Fibroblast of skin of right biceps (primary cell): ENCODE results near the gene GRIK4.
"Not testable (repeated sequence)": the region's sequence is repeated elsewhere in the genome, so short reads cannot be mapped to it uniquely, and the experiment has no call there.

ENCODE experiments used
- DNase-seq: peaks from one replicate; pipeline ENCODE4 v3.0.0-alpha.2; 2013

The GRIK4 gene

DNA sequence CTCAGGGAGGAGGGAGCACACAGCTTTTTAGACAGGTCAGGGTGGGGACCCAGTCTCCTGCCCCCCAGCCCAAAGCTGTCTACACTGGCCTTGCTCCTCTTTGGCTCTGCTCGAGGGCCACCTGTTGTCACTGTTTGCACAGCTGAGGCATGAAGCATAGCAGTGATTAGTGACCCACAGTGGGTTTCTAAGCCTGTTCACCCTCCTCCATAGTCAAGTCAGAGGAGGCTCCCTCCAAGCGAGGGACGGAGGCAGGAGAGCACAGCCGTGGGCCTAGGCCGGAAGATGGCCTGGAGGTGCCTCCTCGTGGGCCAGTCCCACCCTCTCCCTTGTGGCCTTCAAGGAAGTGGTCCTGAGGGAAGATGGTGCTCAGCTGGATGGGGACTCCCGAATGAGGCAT is 241.1 kb downstream of the GRIK4 start:
- no peak for DNase-seq

DNA sequence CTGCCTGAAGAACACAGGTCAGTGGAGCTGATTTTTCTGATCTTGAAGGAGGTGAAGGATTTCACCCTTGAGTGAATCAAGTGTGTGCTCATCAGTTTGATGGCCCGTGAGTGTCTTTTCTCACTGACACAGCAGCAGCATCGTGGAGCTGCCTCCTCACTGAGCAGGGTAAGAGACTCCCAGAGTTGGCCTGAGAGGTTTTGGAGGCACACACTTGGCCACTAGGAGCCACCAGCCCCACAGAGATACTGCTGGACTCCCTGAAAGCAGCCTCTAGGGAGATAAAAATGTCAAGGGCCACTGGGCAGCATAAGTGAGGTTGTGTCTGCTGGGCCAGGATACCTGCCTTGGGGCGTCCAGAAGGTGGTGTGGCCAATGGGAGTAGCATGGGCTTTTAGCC is 245.4 kb downstream of the GRIK4 start:
- no peak for DNase-seq

DNA sequence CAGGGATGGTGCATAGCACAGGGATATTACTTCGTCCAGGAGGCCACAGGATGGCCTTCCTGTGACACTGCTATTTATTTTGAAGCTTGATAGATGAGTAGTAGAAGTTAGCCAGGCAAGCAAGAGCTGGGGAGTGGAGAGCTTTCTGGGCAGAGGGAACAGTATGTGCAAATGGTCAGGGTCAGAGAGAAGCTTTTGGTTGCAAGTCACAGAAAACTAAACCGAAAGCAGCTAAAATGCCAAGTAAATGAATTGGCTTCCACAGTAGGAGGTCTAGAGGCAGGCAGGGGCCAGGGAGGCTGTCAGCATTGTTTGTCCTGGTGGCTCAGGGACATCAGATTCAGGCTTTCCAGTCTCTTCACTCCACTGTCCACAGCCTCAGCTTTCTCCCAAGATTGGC is 247.5 kb downstream of the GRIK4 start:
- no peak for DNase-seq

DNA sequence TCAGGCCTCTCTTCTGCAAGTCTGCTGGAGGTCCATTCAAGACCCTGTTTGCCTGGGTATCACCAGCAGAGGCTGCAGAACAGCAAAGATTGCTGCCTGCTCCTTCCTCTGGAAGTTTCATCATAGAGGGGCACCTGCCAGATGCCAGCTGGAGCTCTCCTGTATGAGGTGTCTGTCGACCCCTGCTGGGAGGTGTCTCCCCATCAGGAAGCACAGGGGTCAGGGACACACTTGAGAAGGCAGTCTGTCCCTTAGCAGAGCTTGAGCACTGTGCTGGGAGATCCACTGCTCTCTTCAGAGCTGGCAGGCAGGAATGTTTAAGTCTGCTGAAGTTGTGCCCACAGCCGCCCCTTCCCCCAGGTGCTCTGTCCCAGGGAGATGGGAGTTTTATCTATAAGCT is 254.2 kb downstream of the GRIK4 start:
- not testable (repeated sequence) for DNase-seq

DNA sequence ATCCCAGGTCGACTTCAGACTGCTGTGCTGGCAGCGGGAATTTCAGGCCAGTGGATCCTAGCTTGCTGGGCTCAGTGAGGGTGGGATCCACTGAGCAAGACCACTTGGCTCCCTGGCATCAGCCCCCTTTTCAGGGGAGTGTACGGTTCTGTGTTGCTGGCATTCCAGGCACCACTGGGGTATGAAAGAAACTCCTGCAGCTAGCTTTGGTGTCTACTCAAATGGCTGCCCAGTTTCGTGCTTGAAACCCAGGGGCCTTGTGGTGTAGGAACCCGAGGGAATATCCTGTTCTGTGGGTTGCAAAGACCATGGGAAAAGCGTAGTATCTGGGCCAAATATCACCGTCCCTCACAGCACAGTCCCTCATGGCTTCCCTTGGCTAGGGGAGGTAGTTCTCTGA is 254.8 kb downstream of the GRIK4 start:
- no peak for DNase-seq

DNA sequence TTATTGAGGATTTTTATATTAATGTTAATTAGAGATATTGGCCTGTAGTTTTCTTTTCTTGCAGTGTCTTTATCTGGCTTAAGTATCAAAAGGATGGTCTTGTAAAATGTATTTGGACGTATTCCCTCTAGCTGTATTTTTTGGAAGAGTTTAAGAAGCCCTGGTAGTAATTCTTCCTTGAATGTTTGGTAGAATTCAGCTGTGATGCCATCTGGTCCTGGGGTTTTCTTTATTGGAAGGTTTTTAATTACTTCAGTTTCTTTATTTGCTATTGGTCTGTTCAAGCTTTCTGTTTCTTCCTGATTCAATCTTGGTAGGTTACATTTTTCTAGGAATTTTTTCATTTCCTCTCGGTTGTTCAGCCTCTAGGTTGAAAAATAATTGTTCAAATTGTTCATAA is 257.4 kb downstream of the GRIK4 start:
- no peak for DNase-seq

DNA sequence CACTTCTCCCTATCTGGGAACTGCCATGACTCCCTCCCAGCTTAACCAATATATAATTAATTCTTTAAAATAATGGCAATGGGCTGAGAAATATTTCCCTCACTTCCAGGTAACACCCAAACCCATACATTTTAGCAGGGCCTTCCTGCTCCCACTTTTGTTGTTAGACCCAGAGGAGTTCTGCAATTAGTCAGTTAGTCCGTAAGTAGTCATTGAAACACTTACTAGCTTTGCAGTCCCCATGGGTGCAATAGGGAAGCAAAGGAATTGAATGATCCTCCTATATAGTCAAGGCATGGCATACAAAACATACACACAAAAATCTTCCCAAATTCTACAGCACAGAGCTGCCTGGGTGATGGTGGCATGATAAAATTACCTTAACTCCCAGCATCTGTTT is 258.4 kb downstream of the GRIK4 start:
- no peak for DNase-seq

DNA sequence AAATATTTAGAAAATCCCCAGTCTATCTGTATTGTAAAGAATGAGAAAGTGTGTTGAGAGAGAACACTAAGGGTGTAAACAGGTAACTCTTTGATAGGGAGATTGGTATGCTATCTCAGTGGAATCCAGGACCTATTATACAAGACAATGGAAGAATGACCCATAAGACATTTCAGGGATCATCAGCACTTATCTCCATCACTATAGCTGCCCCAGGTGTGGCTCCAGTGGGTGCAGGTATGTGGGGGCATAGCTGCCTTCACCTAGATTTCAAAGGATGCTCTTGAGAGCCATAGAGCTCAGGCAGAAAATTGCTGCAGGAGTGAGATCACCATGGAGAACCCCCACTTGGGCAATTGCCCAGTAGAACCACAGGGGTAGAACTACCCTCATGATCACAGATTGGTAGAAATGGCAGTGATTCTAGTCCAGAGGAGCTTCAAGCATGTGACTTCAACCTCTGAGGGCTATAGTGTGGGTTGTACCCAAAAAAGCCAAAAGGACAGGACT is 260.1 kb downstream of the GRIK4 start:
- DNase-seq = no peak

DNA sequence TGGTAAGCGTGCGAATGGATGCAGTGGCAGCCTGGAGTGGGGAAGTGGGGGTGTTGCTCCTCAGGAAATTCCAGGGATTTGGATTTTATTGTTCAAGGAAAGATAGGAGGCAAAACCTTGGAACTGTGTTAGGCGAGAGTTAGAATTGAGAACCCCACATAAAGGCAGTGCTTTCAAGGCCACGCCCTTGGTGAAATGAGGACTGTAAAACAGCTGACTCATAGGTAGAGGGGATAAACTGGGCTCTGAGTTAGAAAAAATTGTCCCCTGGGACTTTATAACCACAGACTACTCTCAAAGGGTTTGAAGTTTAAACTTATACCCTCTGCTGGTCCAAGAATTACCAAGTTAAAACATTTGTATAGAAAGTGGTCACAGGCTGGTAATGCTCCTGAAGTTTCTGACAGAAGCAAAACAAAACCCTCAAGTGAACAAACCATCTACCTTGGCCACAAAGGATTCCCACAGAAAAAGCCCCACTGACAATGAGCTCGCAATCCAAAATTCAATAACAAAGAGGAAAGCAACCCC is 262.0 kb downstream of the GRIK4 start:
- peak; percentile 15 for DNase-seq

DNA sequence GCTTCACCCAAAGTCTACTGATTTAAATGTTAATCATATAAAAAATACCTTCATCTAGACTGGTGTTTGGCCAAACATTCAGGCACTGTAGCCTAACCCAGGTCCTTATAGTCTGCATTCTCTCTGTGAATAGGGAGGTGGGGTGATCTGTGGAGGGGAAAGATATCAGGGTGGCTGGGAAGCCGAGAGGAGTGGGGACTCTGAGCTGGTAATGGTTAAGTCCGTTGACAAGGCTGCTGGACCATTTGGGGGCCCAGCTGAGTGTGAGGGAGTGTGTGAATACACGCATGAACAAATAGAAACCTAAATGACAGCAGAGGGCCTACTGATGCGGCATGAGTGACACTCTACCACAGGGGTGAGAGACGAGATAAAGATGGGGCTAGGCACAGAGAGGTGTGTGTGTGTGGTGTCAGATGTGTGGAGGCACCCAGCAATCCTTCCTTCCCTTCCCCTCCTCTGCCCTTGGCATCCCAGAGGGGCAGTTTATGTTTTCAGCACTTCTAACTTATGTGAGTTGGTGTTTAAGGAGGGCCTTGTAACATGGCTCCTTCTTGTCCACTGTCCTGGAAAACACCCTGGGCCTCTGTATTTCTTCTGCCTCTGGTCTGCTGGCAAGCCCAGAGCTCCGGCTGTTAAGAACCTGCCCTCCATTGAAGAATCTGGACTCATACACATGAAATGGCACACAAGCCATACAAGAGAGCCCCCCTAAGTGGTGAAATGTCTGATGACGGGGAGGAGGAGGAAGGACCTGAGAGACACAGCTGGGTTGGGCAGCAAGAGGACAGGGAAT is 263.2 kb downstream of the GRIK4 start:
- DNase-seq = no peak

DNA sequence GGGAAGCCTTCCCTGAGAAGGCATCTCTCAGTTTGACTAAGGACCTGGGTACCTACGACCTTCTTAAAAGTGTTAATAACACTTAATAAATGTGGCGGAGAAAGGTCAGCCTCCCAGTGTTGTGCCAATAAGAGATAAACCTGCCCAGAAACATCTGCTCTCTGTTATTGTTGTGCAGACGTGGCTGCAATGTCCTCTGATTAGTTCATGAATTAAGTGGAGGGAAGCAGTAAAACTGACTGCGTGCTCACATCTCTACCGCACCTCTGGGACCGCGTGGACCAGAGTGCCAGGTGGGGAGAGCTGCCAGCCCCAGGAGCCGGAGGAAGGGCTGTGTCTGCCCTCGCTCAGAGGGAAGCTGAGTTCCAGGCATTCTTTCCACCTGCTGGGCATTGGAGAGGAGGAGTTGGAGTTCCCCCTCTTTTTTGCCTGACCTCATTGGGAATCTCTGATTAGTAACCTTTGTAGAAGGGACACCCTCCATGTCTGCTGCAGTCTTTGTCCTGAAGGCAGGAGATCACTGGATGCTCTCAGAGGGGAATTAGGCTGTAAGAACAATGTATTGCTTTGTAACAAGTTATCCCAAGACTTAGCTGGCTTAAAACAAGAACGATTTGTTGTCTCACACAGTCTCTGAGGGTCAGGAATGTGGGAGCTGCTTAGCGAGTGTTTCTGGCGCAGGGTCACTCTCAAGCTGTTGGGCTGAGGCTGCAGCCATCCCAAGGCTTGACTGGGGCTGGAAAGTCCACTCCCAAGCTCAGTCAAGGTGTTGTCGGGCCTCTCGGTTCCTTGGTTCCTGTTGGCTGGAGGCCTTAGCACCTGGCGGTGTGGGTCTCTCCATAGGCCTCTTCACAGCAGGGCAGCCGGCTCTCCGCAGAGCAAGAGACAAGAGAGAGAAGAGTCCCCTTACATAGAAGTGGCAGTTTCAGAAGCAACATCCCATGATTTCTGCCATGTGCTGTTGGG is 264.7 kb downstream of the GRIK4 start:
- no peak for DNase-seq

DNA sequence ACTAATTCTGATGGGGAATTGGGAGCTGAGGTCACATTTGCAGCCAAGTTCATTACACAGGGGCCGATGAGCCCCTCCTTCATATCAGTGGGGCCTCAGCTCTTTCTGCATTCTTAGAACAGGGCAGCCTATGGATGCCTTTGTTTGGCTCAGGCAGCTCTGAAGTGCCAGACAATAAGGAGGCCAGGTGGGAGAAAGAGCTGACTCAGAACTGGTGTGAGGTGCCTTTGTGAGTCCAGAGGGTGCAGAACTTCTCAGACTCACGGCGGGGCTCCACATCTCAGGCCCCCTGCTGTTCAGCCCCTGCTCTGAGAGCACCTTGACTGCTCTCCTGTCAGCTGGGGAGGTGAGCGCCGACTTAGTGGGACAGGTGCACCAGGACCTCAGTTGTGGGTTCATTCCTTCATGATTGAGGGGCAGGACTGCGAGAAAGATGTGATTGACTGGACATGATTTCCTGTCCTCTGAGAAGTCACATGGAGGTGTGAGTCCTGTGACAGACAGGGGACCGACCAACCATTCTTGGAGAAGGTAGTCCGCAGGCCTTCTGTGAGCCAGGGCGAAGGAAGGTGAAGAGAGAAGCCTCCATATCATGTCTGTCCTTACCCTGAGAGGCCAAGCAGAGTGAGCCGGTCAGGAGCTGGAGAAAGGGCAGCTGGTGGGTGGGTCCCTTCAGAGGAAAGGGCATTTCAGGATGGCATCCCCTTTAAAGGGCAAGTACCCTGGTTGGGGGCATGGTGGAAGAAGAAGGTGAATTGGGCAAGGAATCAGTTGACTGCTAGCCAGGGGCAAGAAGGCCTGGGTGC is 267.3 kb downstream of the GRIK4 start:
- no peak for DNase-seq

DNA sequence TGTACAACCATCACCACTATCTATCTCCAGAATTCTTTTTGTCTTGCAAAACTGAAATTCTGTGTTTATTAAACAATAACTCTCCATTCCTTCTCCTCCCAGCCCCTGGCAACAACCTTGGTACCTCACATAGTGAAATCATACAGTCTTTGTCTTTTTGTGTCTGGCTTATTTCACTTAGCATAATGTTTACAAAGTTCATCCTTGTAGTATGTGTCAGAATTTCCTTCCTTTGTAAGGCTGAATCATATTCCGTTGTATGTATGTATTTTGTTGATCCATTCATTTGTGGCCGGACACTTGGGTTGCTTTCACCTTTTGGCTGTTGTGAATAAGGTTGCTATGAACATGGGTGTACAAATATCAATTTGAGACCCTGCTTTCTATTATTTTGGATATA is 268.7 kb downstream of the GRIK4 start:
- DNase-seq = no peak

DNA sequence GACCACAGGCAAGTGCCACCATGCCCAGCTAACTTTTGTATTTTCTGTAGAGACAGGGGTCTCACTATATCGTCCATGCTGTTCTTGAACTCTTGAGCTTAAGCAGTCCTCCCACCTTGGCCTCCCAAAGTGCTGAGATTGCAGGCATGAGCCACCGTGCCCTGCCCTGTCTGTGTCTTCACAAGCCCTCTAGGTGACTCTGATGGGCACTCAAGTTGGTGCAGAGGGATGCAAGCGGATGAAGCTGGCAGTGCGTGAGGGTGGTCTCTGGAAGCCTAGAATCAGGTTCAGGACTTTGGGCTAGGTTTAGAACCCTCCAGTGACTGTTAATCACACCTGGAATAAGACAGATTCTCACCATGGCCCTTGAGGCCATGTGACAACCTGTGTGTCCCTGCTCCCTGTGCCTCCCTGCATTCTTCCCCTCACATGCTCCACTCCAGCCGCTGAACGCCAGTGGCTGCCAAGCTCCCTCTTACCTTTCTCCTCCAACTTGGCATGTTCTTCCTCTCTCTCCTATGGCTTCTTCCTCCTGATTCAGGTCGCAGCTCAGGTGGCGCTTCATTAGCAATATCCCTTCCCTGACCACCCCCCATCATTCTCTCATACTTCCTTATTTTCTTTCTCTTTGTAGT is 270.1 kb downstream of the GRIK4 start:
- DNase-seq = no peak

DNA sequence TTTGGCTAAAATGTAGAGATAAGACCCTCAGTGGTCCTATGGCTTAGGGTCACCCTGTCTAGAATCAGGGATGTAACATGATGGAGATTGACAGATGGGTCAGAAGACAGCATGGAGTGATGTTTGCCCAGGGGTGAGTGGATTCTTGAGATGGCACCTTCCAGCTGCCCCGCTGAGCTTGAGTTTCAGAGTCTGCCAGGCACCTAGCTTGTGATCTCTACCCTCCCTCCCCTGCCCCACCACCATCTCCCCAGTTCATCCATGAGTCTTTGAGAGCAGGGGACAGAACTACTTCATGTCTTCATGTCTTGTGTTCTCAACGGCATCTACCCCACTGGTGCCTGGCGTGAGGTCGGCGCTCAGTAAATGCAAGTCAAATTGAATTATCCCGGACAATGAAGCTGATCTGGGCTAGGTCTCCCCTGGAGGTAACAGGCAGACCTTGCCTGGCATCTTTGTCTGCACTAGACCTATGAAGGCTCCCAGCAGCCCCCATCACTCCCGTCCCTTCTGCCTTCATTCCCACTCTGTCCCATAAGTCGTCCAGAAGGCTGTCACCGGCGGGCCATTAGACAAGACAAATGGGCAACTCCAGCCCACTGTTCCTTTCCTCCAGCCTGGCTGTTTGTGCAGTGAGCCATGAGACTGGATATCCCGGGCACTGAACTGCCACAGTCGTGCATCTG is 273.2 kb downstream of the GRIK4 start:
- no peak for DNase-seq

DNA sequence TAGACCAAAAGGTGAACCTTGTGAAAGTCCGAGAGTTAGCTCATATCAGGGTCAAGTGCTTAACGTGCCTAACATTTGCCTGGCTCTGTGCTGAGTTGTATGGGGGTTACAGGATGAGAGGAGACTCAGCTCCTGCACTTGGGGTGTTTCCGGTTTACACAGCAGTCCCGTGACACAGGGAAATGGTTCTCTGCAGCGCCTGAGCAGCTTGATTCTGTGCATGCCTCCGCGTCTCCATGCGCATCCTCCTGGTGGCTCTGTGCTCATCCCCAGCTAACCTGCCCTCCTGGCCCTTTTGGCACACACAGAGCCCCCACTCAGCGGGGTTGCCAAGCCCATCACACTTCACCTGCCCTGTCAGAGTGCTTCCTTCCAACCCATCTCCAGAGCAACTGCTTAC is 274.0 kb downstream of the GRIK4 start:
- DNase-seq = no peak

DNA sequence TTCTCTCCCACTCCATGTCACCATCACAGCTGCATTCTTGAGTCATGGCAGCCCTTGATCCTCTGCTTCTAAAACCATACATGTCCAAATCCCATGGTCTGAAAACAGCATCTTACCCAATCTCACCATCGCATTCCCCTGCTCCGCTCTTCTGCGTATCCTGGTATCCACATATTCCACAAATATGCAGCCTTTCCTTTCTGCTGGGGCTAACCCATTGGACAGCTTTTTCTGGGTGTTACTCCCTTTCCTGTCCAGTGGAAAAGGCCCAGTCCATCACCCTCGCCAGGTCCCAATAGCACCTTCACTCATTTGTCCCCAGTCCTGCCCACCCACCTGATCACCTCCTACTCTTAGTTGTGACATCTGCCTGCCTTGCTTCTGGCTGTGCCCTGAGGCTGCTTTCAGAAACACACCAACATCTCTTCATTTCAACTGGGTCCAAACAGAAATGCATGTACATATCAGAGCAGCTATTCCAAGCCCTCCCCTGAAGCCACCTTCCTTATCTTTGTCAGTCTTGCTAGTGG is 274.7 kb downstream of the GRIK4 start:
- no peak for DNase-seq

DNA sequence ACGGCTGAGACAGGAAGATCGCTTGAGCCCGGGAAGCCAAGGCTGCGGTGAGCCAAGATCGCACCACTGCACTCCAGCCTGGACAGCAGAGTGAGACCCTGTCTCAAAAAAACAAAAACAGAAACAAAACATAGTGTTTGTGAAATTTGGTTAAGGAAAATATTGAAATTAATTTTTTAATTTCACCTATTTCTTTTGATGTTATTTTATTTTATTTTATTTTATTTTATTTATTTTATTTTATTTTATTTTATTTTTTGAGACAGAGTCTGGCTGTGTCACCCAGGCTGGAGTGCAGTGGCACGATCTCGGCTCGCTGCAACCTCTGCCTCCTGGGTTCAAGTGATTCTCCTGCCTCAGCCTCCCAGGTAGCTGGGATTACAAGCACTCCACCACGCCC is 275.7 kb downstream of the GRIK4 start:
- DNase-seq = not testable (repeated sequence)

DNA sequence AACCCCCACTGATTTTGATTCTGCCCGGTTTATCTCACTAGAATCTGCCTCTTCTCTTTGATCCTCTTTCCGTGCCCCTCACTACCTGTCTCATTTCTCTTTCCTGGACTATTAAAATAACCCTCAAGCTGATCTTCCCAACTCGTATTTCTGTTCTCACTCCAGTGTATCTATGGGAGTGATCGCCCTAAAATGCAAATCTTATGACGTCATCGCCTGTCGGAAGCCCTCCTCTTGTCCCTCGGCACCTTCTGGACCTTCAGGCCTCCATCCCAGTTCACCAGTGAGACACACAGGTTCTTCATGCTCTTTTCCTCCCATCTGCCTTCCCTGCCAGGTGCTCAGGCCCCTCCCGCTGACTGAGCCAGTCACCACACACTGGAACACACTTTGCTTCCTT is 277.8 kb downstream of the GRIK4 start:
- DNase-seq = no peak

DNA sequence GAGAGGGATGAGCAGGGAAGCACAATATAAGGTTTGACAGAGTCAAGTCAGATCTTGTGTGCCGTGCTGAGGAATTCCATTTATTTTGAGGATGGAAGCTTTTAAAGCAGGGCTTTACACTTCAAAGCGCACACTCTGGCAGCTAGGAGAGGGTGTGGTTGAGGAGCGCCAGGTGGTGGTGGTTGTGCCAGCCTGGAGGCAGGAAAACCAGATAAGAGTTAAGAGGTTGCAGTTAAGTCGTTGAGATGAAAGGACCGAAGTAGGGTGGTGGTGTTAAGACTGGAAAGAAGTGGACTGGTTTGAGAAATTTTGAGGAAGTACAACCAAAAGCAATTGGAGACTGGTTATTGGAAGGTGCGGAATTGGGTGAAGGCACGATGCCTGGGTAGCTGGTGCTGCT is 280.8 kb downstream of the GRIK4 start:
- DNase-seq = no peak

DNA sequence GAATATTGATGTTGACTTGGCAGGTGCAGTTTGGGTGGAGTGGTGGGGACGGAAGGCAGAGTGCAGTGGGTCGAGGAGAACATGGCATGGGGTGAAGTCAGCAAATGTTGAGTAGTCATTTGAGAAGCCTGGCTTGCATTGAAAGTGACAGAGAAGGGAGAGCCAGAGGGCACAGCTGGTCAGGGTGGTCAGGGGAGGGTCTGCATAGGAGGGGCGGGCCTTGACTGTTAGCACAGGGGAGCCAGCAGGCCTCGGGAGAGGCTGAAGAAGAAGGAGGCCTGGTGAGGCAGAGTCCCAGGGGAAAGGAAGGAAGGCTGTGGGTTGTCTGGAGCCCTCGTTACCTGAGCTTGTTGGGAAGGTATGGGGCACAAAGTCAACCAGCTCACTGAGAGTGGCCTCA is 281.6 kb downstream of the GRIK4 start:
- no peak for DNase-seq
